ENCODE data around the gene NR2F1-AS1. TPM values are rescaled to one million over a fixed set of nuclear protein-coding genes. Genes with fewer than 3 reads are reported as not detected.
A peak's percentile ranks its signal among the peaks of the same experiment; 100 is the strongest.

Gene NR2F1-AS1
- polyA plus RNA-seq, 2 of the 4 experiments (the other 2 are of a cell fraction) = 5.5 to 8.3 TPM

- TF ChIP-seq CBX8 (IDR thresholded peaks at IDR 0.05) (no peak), ATOH8 (CRISPR knock-in tag; IDR thresholded peaks at IDR 0.05; ENCODE audit: low read depth) (no peak), FOXS1 (CRISPR knock-in tag; IDR thresholded peaks at IDR 0.05) (no peak)
Observed at GRCh38 chr5:93591323-93591945, 10.4 kb upstream of the NR2F1-AS1 start (continued).

- no peak for TF ChIP-seq HOXB13 (CRISPR knock-in tag; IDR thresholded peaks at IDR 0.05; ENCODE audit: low read depth)
- TF ChIP-seq ELK1 (IDR thresholded peaks at IDR 0.05; ENCODE audit: low read depth, low read length) = no peak
- TF ChIP-seq SREBF2 (IDR thresholded peaks at IDR 0.05) = no peak
- no peak for TF ChIP-seq KDM5A (IDR thresholded peaks at IDR 0.05)
- TF ChIP-seq RARB (CRISPR knock-in tag; IDR thresholded peaks at IDR 0.05) = no peak
- no peak for TF ChIP-seq ZFP36 (IDR thresholded peaks at IDR 0.05; ENCODE audit: borderline replicate concordance, partially characterized antibody)
- ChIA-PET POLR2A (no interaction called here), CTCF (interaction anchor here (2.2 kb wide), 1 partner anchor 17 kb away, joined by 9 read pairs; no protein-coding TSS in a partner anchor)
- no peak for FAIRE-seq
- no peak for ATAC-seq
- DNase-seq (ENCODE audit: low read depth in 1 of 2, low spot score in 1 of 2) = no peak
- H3K4me1 ChIP-seq = 0 out of 3 replicates have a peak, but pooled peaks cover 2% of the 10 kb centered on the region
- no peak overlapping the region for H3K27ac ChIP-seq
- H3K4me2 ChIP-seq = no peak overlapping the region
- no peaks in the 10 kb centered on the region for H3K9me3 ChIP-seq
- WGBS (ENCODE audit: missing lambda C conversion rate) = 77% methylated on average over 3 of the region's 3 CpGs
- H3K4me3 ChIP-seq = no peak overlapping the region
Observed at GRCh38 chr5:93590493-93590892, 9.5 kb upstream of the NR2F1-AS1 start.

GRCh38 chr5:93589829-93590215 lies 8.8 kb upstream of the NR2F1-AS1 start:
- Histone ChIP-seq H3K9me3 (no peaks in the 10 kb centered on the region), H3K4me1 (0 out of 3 replicates have a peak, but pooled peaks cover 2% of the 10 kb centered on the region), H3K27ac (no peak overlapping the region), H3K4me3 (no peak overlapping the region), H3K4me2 (no peak overlapping the region)
- DNase-seq (ENCODE audit: low read depth in 1 of 2, low spot score in 1 of 2) = no peak
- TF ChIP-seq ZSCAN20 (CRISPR knock-in tag; IDR thresholded peaks at IDR 0.05) = no peak
- TF ChIP-seq RAD21 (conservative IDR thresholded peaks at IDR 0.05 in 1 of 2, IDR thresholded peaks at IDR 0.05 in 1 of 2) = 0 out of 5 replicates have a peak, but pooled peaks of 1 of the 2 experiments have one; percentile 5
- WGBS (ENCODE audit: missing lambda C conversion rate) = 87% methylated on average over 2 of the region's 2 CpGs
- no peak for FAIRE-seq
- POLR2A ChIA-PET = no interaction called here
- no peak for ATAC-seq
- CTCF ChIA-PET = interaction anchor here (2.2 kb wide), 1 partner anchor 18 kb away, joined by 9 read pairs; no protein-coding TSS in a partner anchor

- ChIA-PET CTCF (interaction anchor here (2.2 kb wide), 1 partner anchor 19 kb away, joined by 9 read pairs; no protein-coding TSS in a partner anchor), POLR2A (no interaction called here)
- Histone ChIP-seq H3K4me3 (no peak overlapping the region), H3K27ac (no peak overlapping the region), H3K4me1 (0 out of 3 replicates have a peak, but pooled peaks cover 2% of the 10 kb centered on the region), H3K4me2 (no peak overlapping the region), H3K9me3 (no peaks in the 10 kb centered on the region)
- TF ChIP-seq JUN (IDR thresholded peaks at IDR 0.05) (no peak), ZFP36 (IDR thresholded peaks at IDR 0.05; ENCODE audit: borderline replicate concordance, partially characterized antibody) (no peak), SMC3 (IDR thresholded peaks at IDR 0.05) (no peak), HES2 (IDR thresholded peaks at IDR 0.05) (no peak), EHF (CRISPR knock-in tag; IDR thresholded peaks at IDR 0.05) (no peak), TFCP2L1 (CRISPR knock-in tag; IDR thresholded peaks at IDR 0.05) (no peak), RCOR1 (IDR thresholded peaks at IDR 0.05; ENCODE audit: low read depth, low read length) (no peak), BHLHE40 (IDR thresholded peaks at IDR 0.05; ENCODE audit: low read depth, low read length) (no peak), PBX3 (IDR thresholded peaks at IDR 0.05) (no peak), SREBF2 (IDR thresholded peaks at IDR 0.05) (no peak), CTCF (IDR thresholded peaks at IDR 0.05) (no peak)
- no peak for FAIRE-seq
- no peak for DNase-seq (ENCODE audit: low read depth in 1 of 2, low spot score in 1 of 2)
- 85% methylated on average over 6 of the region's 6 CpGs for WGBS (ENCODE audit: missing lambda C conversion rate)
- ATAC-seq = no peak
Observed at GRCh38 chr5:93589152-93589828, 8.3 kb upstream of the NR2F1-AS1 start.

All from A549 (cell line).